H1 (cell line): Measurements from ENCODE around the gene CACNA2D3. TPM values are rescaled to one million over a fixed set of nuclear protein-coding genes. Genes with fewer than 3 reads are reported as not detected.

Experiments
- CTCF ChIA-PET: fragments of 300-600 bp; sonication (Branson Sonifier 250); formaldehyde crosslinking; loops from one replicate; lab custom pipeline; 2021; ENCODE audit not compliant: partially characterized antibody; lab: Charles Lee
- POLR2A ChIA-PET: fragments of 300-600 bp; sonication (Branson Sonifier 250); formaldehyde crosslinking; loops from one replicate; lab custom pipeline; 2021; ENCODE audit warnings: inconsistent platforms; ENCODE audit not compliant: partially characterized antibody; lab: Charles Lee
- DNase-seq, 2 experiments: peaks; one replicate each; pipeline versions ENCODE4 v3.0.0 to v3.0.0-alpha.2; 2010 to 2022; ENCODE audit warnings: low spot score in 2 of 2, low read depth in 1 of 2, mixed read lengths in 1 of 2
- FAIRE-seq: peaks from 2 replicates; lab custom pipeline; 2011; peaks lifted over from hg19 to GRCh38; lab: Jason Lieb, UNC
- H2AFZ ChIP-seq: 2 replicates; pipeline ENCODE4 v1.8.1; 2012; ENCODE audit warnings: low read length, inconsistent platforms
- H2AK5ac ChIP-seq: 2 replicates; pipeline ENCODE4 v1.6.1; 2013; ENCODE audit warnings: low read depth, low read length
- H2BK120ac ChIP-seq: replicated peaks from 2 replicates; pipeline ENCODE3; 2013; ENCODE audit warnings: low read depth, low read length, inconsistent platforms
- H2BK12ac ChIP-seq: 2 replicates; pipeline ENCODE4 v1.6.1; 2013; ENCODE audit warnings: low read depth, low read length
- H2BK15ac ChIP-seq: 2 replicates; pipeline ENCODE4 v1.6.1; 2013; ENCODE audit warnings: low read length
- H2BK20ac ChIP-seq: 2 replicates; pipeline ENCODE4 v1.6.1; 2013; ENCODE audit warnings: low read length
- H2BK5ac ChIP-seq: 2 replicates; pipeline ENCODE4 v1.6.1; 2013; ENCODE audit warnings: low read depth, low read length
- H3K14ac ChIP-seq: 2 replicates; pipeline ENCODE4 v1.6.1; 2013; ENCODE audit warnings: inconsistent platforms; ENCODE audit not compliant: insufficient read length
- H3K18ac ChIP-seq: 2 replicates; pipeline ENCODE4 v1.6.1; 2013; ENCODE audit warnings: low read length; ENCODE audit errors: extremely low read depth
- H3K23ac ChIP-seq: 2 replicates; pipeline ENCODE4 v1.6.1; 2013; ENCODE audit warnings: inconsistent platforms; ENCODE audit not compliant: insufficient read length
- H3K23me2 ChIP-seq: 2 replicates; pipeline ENCODE4 v1.6.1; 2013; ENCODE audit warnings: low read depth, low read length
- H3K27ac ChIP-seq: 2 replicates; pipeline ENCODE4 v1.6.1; 2011; ENCODE audit warnings: low read depth, low read length, inconsistent platforms
- H3K27me3 ChIP-seq, 4 experiments: replicated peaks in 1 of 4; 1 replicate in 1 of 4; 2 replicates in 3 of 4; pipeline versions ENCODE4 v1.6.1 to v1.8.1; 2011 to 2013; ENCODE audit warnings: low read length in 3 of 4, mild to moderate bottlenecking in 3 of 4, inconsistent platforms in 2 of 4, mixed read lengths in 2 of 4, moderate library complexity in 1 of 4; ENCODE audit not compliant: control insufficient read depth in 3 of 4, insufficient read depth in 3 of 4; ENCODE audit errors: extremely low read depth in 1 of 4
- H3K36me3 ChIP-seq, 4 experiments: 2 replicates each; pipeline versions ENCODE4 v1.6.1 to v1.8.1; 2011 to 2013; ENCODE audit warnings: mild to moderate bottlenecking in 4 of 4, low read length in 3 of 4, moderate library complexity in 2 of 4, control low read depth in 1 of 4, inconsistent platforms in 1 of 4; ENCODE audit not compliant: insufficient read depth in 4 of 4, control insufficient read depth in 2 of 4
- H3K4ac ChIP-seq: replicated peaks from 2 replicates; pipeline ENCODE3; 2013; ENCODE audit warnings: low read length, low read depth, mixed read lengths, inconsistent platforms; ENCODE audit not compliant: insufficient read length
- H3K4me1 ChIP-seq, 4 experiments: replicated peaks in 1 of 4; 1 replicate in 1 of 4; 2 replicates in 3 of 4; pipeline versions ENCODE4 v1.6.1 to v1.8.1; 2011 to 2013; ENCODE audit warnings: low read length in 3 of 4, inconsistent platforms in 2 of 4, mixed read lengths in 1 of 4; ENCODE audit not compliant: insufficient read depth in 4 of 4, control insufficient read depth in 3 of 4
- H3K4me2 ChIP-seq, 2 experiments: 2 replicates each; pipeline versions ENCODE4 v1.6.1 to v1.8.1; 2011 to 2013; ENCODE audit warnings: low read depth in 2 of 2, low read length in 2 of 2, control low read depth in 1 of 2, inconsistent platforms in 1 of 2, mild to moderate bottlenecking in 1 of 2; ENCODE audit not compliant: insufficient read depth in 1 of 2
- H3K4me3 ChIP-seq, 4 experiments: fragments of 200-600, 300-600 bp in 1 of 4; sonication (generic), shearing (Covaris generic), sonication (Bioruptor Twin) in 1 of 4; 2 replicates each; pipeline versions ENCODE4 v1.5.1 to v1.8.1; 2011 to 2016; ENCODE audit warnings: low read length in 4 of 4, low read depth in 3 of 4, control low read depth in 2 of 4, inconsistent platforms in 2 of 4, mild to moderate bottlenecking in 2 of 4, mixed read lengths in 1 of 4, moderate library complexity in 1 of 4; ENCODE audit not compliant: insufficient read depth in 2 of 4; ENCODE audit errors: extremely low read depth in 1 of 4
- H3K56ac ChIP-seq: replicated peaks from 2 replicates; pipeline ENCODE3; 2013; ENCODE audit warnings: low read depth, mild to moderate bottlenecking, mixed read lengths, low read length, inconsistent platforms; ENCODE audit not compliant: insufficient read length
- H3K79me1 ChIP-seq: 2 replicates; pipeline ENCODE4 v1.6.1; 2013; ENCODE audit warnings: low read depth, low read length, control low read depth
- H3K79me2 ChIP-seq, 2 experiments: 2 replicates each; pipeline versions ENCODE4 v1.6.1 to v1.8.1; 2012 to 2013; ENCODE audit warnings: low read length in 2 of 2, mild to moderate bottlenecking in 2 of 2, inconsistent platforms in 1 of 2; ENCODE audit not compliant: insufficient read depth in 2 of 2, control insufficient read depth in 1 of 2
- H3K9ac ChIP-seq, 4 experiments: replicated peaks in 1 of 4; 1 replicate in 1 of 4; 2 replicates in 3 of 4; pipeline versions ENCODE4 v1.6.1 to v1.8.1; 2011 to 2013; ENCODE audit warnings: low read depth in 3 of 4, low read length in 3 of 4, control low read depth in 2 of 4, mild to moderate bottlenecking in 2 of 4, moderate library complexity in 2 of 4, inconsistent platforms in 1 of 4; ENCODE audit errors: extremely low read depth in 1 of 4
- H3K9me3 ChIP-seq, 2 experiments: 2 replicates each; pipeline versions ENCODE4 v1.6.1 to v1.8.1; 2012 to 2013; ENCODE audit warnings: mild to moderate bottlenecking in 2 of 2, moderate library complexity in 2 of 2, control low read depth in 1 of 2, inconsistent platforms in 1 of 2, low read depth in 1 of 2, low read length in 1 of 2, mixed read lengths in 1 of 2; ENCODE audit not compliant: insufficient read depth in 2 of 2
- H4K20me1 ChIP-seq, 2 experiments: replicated peaks in 1 of 2; 2 replicates each; pipeline versions ENCODE3 to v1.8.1; 2011 to 2013; ENCODE audit warnings: inconsistent platforms in 2 of 2, low read length in 2 of 2, mild to moderate bottlenecking in 1 of 2; ENCODE audit not compliant: insufficient read depth in 2 of 2, control insufficient read depth in 1 of 2
- H4K5ac ChIP-seq: 2 replicates; pipeline ENCODE4 v1.6.1; 2013; ENCODE audit warnings: low read length, low read depth, mixed read lengths, inconsistent platforms; ENCODE audit not compliant: insufficient read length
- H4K8ac ChIP-seq: 2 replicates; pipeline ENCODE4 v1.8.0; 2013; ENCODE audit warnings: mild to moderate bottlenecking, moderate library complexity, low read length, inconsistent platforms; ENCODE audit not compliant: insufficient read depth; ENCODE audit errors: extremely low read depth
- H4K91ac ChIP-seq: replicated peaks from 2 replicates; pipeline ENCODE3; 2013; ENCODE audit warnings: low read length, mixed read lengths, inconsistent platforms; ENCODE audit not compliant: insufficient read length
- CBX8 ChIP-seq: fragments of 300-800, 300-1000 bp; sonication (generic); IDR thresholded peaks from 2 replicates; pipeline ENCODE4 v1.7.1; 2016; ENCODE audit warnings: low read depth, low read length, borderline replicate concordance
- EGR1 ChIP-seq: IDR thresholded peaks from 2 replicates; pipeline ENCODE4 v1.6.1; 2011; ENCODE audit warnings: low read depth, low read length, borderline replicate concordance
- KDM1A ChIP-seq: fragments of 200-600, 300-600 bp; sonication (generic); IDR thresholded peaks from 2 replicates; pipeline ENCODE4 v1.7.1; 2016; ENCODE audit warnings: mild to moderate bottlenecking, low read length, borderline replicate concordance
- RNF2 ChIP-seq: fragments of 200-900, 300-1000 bp; sonication (generic); IDR thresholded peaks from 2 replicates; pipeline ENCODE4 v1.7.1; 2016; ENCODE audit warnings: borderline replicate concordance, low read depth, mild to moderate bottlenecking, antibody characterized with exemption, low read length; ENCODE audit not compliant: poor library complexity, severe bottlenecking; ENCODE audit errors: missing control alignments
- SAP30 ChIP-seq: fragments of 300-600 bp; sonication (generic); IDR thresholded peaks from 2 replicates; pipeline ENCODE4 v1.7.1; 2012; ENCODE audit warnings: low read length, moderate library complexity, mild to moderate bottlenecking, inconsistent platforms; ENCODE audit not compliant: insufficient read depth, insufficient replicate concordance
- SP1 ChIP-seq: IDR thresholded peaks from 2 replicates; pipeline ENCODE4 v1.6.1; 2011; ENCODE audit warnings: low read depth, low read length
- SRF ChIP-seq: IDR thresholded peaks from 2 replicates; pipeline ENCODE4 v1.6.1; 2011; ENCODE audit warnings: mild to moderate bottlenecking, low read depth, low read length, moderate library complexity
- TAF1 ChIP-seq: IDR thresholded peaks from 2 replicates; pipeline ENCODE4 v1.6.1; 2011; ENCODE audit warnings: mild to moderate bottlenecking, low read depth, low read length
- WGBS, 2 experiments: shearing (Covaris generic) in 1 of 2; methylation state at CpG; one replicate each; pipeline versions ENCODE4 v1.1.6 to v1.1.7; 2013 to 2015; ENCODE audit warnings: low lambda C conversion rate in 2 of 2, mixed read lengths in 2 of 2, inconsistent platforms in 1 of 2, low coverage in 1 of 2, missing lambda C conversion rate in 1 of 2; ENCODE audit not compliant: insufficient replicate concordance in 2 of 2, insufficient coverage in 1 of 2, insufficient read length in 1 of 2; ENCODE audit errors: extremely low coverage in 1 of 2, missing lambda C conversion rate in 1 of 2; 5-methylcytosine and 5-hydroxymethylcytosine counted together
- polyA plus RNA-seq, 7 experiments: library from polyadenylated mRNA; depleted of rRNA in 3 of 7; stranded (reverse) in 5 of 7; unstranded in 2 of 7; fragments of >200 nt in 5 of 7; fragments of 200-250 nt in 2 of 7; gene quantifications; 1 replicate in 5 of 7; 2 replicates in 1 of 7; 4 replicates in 1 of 7; pipeline versions ENCODE4 v1.2.1 to v1.2.3, GENCODE V29; 2011 to 2013; ENCODE audit warnings: missing spikeins in 2 of 7, mixed read lengths in 2 of 7
- total RNA-seq: library from RNA; stranded (reverse); fragmentation: NEBNext Ultra II Directional; extraction: Animal tissue kit (Norgen Biotek cat#: 25700); gene quantifications from 2 replicates; pipeline ENCODE4 v1.2.1, GENCODE V29; 2021
- TF ChIP-seq, protein P1 (sequence below): IDR thresholded peaks from 2 replicates; pipeline ENCODE4 v1.6.1; 2012; ENCODE audit warnings: inconsistent platforms
- TF ChIP-seq, protein P2 (sequence below): IDR thresholded peaks from 2 replicates; pipeline ENCODE4 v1.6.1; 2012; ENCODE audit warnings: low read length, inconsistent platforms

Gene CACNA2D3
- total and polyA plus RNA-seq, 2 of the 8 experiments (the other 6 are each of a cell fraction or from before 2014, with no cell fraction given) = 1.5 to 1.8 TPM

- Histone ChIP-seq H4K5ac (no peak overlapping the region), H3K27ac (no peak overlapping the region), H3K23ac (no peak overlapping the region), H3K56ac (no peak overlapping the region), H4K8ac (no peak overlapping the region), H2AK5ac (no peak overlapping the region), H2BK15ac (no peak overlapping the region), H3K9me3 (no peaks in the 10 kb centered on the region), H3K36me3 (no peaks in the 10 kb centered on the region), H2AFZ (no peak overlapping the region), H3K79me2 (no peaks in the 10 kb centered on the region), H4K91ac (no peak overlapping the region), H3K4me1 (peaks cover 0 to 6% (median 0%) of the 10 kb centered on the region in 4 experiments; a peak in 3 of 7 replicates), H4K20me1 (no peaks in the 10 kb centered on the region), H2BK5ac (no peak overlapping the region), H3K9ac (no peak overlapping the region), H3K18ac (no peak overlapping the region), H3K4me3 (no peak overlapping the region), H3K4me2 (no peak overlapping the region), H3K14ac (no peak overlapping the region), H2BK20ac (no peak overlapping the region), H3K4ac (no peak overlapping the region), H2BK120ac (no peak overlapping the region), H2BK12ac (no peak overlapping the region), H3K79me1 (no peaks in the 10 kb centered on the region), H3K23me2 (no peaks in the 10 kb centered on the region), H3K27me3 (no peaks in the 10 kb centered on the region)
- WGBS, 2 experiments = 75% methylated on average over 3 of the region's 4 CpGs; no CpG with 5 or more reads in 1 of the 2 experiments
- POLR2A ChIA-PET = no interaction called here
- DNase-seq (no peak), FAIRE-seq (no peak)
- CTCF ChIA-PET = interaction anchor here (0.9 kb wide), 1 partner anchor 15 kb away, joined by 3 read pairs; no protein-coding TSS in a partner anchor
- TF ChIP-seq, protein P1, sequence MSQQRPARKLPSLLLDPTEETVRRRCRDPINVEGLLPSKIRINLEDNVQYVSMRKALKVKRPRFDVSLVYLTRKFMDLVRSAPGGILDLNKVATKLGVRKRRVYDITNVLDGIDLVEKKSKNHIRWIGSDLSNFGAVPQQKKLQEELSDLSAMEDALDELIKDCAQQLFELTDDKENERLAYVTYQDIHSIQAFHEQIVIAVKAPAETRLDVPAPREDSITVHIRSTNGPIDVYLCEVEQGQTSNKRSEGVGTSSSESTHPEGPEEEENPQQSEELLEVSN = no peak
- TF ChIP-seq EGR1 = no peak
- TF ChIP-seq, protein P2, sequence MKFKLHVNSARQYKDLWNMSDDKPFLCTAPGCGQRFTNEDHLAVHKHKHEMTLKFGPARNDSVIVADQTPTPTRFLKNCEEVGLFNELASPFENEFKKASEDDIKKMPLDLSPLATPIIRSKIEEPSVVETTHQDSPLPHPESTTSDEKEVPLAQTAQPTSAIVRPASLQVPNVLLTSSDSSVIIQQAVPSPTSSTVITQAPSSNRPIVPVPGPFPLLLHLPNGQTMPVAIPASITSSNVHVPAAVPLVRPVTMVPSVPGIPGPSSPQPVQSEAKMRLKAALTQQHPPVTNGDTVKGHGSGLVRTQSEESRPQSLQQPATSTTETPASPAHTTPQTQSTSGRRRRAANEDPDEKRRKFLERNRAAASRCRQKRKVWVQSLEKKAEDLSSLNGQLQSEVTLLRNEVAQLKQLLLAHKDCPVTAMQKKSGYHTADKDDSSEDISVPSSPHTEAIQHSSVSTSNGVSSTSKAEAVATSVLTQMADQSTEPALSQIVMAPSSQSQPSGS = no peak
- no peak for TF ChIP-seq CBX8
- TF ChIP-seq SAP30 = no peak
- TF ChIP-seq RNF2 = no peak
- TF ChIP-seq KDM1A = no peak
- no peak for TF ChIP-seq SP1
- TF ChIP-seq SRF = no peak
- TF ChIP-seq TAF1 = no peak
Measured at GRCh38 chr3:54270816-54271526, 148.6 kb downstream of the CACNA2D3 start.
